Fibroblast of peridontal ligament (primary cell): Measurements from ENCODE around the gene FBXO42.
"Not testable (repeated sequence)": the region's sequence is repeated elsewhere in the genome, so short reads cannot be mapped to it uniquely, and the experiment has no call there.

ENCODE experiments used
- DNase-seq: peaks from one replicate; pipeline ENCODE4 v3.0.0-alpha.2; 2010; ENCODE audit errors: extremely low read depth

FBXO42 gene

DNA sequence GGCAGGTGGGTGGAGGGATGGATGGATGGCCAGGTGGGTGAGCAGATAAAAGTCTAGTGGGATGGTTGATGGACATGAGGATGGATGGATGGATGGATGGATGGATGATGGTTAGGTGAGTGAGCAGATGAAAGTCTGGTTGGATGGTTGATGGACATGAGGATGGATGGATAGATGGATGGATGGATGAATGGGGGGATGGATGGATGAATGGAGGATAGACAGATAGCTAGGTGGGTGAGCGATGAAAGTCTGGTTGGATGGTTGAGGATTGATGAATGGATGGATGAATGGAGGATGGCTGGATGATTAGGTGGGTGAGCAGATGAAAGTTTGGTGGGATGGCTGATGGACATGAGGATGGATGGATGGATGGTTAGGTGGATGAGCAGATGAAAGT lies 130.8 kb downstream of the FBXO42 start:
- no peak for DNase-seq

GRCh38 chr1:16219968-16220500 lies 132.2 kb downstream of the FBXO42 start:
- no peak for DNase-seq

DNA sequence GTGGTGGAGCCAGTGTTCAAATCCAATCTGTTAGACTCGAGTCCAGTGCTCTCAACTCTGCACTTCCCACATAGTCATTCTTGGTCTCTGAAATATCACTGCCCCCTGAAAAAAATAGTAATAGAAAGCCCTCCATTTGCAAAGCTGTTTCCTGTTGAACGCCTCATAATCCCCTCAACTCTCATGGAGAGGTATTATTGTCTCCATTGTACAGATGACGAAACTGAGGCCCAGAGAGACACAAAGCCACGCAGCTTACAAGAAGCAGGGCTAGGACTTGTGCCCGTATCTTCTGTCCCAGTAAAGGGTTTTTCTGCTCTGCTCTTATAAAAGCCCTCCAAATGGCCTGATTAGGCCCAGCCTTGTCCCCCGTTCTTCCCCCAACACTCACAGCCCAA lies 133.6 kb downstream of the FBXO42 start:
- no peak for DNase-seq

DNA sequence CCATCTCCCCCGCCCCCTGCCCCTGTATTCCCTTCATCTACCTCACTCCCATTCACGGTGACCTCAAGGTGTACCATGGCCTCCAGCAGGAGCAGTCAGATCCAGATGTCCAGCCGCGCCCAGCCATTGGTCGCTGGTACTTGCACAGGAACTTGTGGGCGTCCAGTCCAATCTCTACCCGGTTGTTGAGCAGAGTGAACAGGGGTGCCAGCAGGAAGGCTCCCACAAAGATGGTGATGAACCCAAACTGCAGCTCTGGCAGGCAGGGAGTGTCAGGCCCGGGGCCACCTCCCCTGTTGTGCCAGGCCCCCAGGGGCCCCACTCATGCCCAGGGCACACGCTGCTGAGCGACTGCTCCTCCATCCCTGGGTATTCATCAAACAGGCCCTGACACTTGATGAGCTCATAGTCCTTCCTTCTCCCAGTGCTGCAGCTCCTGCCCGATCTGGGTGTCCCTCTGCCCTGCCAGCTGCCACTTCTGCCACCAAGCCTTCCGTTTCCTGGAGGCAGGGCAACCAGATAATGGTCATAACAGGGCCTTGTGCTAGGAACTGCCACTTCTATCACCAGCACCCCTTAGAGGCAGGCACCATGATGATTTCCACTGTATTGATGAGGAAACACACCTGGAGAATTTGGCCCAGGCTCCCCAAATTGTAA lies 134.1 kb downstream of the FBXO42 start:
- DNase-seq = no peak

DNA sequence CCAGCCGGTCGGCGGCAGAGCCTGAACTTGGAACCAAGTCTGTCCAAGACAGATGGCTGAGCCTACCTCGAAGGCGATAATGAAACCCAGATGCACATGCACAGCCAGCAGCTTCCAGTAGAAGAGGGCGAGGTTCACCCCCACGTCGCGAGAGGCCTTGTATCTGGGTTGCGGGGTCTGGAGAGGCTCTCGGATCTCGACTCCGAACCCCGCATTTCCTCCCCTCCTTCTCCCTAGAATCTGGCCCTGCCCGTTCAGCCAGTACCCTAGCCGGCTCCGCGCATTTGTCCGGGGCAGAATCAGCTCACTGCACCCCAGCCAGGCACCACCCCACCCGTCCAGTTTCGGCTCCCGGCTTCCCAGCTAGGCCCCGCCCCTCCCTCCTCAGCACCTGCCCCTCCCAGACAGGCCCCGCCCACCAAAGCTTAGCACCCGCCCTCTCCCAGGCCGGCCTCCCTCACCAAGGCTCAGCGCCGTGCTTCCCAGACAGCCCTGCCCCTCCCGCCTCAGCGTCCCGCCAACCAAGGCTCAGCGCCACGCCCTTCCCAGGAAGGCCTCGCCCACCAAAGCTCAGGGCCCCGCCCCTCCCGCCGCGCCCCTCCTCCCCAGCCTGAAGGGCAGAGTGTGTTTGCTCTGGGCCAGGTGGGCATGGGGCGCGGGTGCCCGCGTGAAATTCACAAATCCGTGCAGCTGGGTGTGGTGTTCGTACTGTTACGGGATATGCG lies 135.1 kb downstream of the FBXO42 start:
- DNase-seq = peak; percentile 92

DNA sequence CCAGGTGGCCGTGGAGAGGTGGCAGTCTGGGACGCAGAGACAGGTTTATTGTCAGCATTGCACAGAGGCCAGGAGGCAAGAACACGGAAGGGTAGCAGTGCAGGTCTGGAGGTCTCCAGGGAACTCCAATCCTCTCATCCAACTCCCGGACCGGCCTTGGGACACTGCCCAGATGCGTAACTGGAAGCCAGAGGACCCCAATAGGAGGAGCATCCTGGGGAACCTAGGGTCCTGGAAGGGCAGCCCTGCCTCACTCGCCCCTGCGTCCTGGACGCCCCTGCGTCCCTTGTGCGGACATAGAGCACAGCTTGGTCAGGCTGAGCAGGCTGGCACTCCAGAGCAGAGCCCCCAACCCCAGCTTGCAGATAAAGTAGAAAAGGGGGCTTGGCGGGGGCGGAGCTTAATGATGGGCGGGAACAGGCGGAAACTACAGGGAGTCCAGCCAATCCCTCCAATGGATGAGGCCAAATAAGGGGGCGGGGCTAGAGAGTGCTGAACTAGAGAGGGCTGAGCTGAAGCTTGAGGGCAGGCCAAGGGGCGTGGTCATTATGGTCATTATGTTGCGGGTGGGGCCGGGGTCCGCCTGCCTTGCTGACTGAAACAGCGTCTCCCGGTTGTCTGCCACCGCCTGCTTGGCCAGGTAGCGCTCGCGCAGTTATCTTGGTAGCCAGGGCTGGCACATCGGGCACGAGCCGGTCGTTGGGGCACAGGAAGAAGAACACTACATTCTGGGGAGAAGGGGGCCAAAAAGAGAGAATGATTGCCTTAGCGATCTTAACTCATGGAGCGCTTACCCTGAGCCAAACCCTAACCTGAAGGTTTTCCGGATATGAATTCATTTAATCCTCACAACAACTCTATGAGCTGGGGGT lies 136.2 kb downstream of the FBXO42 start:
- DNase-seq = peak; percentile 60

- DNase-seq = not testable (repeated sequence)
Observed at GRCh38 chr1:16215240-16215639, 137.0 kb downstream of the FBXO42 start.

- not testable (repeated sequence) for DNase-seq
Observed at GRCh38 chr1:16213544-16213943, 138.7 kb downstream of the FBXO42 start.

DNA sequence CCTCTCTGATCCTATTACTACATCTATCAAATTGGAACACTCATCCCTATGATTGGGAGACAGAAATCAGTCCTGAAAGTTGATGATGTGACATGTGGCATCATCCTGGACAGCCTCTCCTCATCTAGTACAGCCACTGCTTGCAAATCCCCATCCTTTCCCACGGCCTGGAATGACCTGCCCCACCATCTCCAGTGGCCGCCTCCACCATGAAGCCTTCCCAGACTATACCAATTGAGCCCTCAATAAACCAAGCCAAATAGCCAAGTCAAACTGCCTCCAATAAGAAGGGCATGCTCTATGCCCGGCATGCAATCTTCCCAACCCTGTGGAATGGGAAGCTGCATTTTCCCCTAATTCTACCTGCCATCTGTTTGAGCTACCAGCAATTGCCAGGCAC lies 139.3 kb downstream of the FBXO42 start:
- no peak for DNase-seq

GRCh38 chr1:16212251-16212961 lies 139.9 kb downstream of the FBXO42 start, which contains the start of gene ARHGEF19:
ARHGEF19 (minus strand) TSS chr1:16212652; CDS start chr1:16209054, 3,598 bp downstream.
- no peak for DNase-seq

GRCh38 chr1:16211824-16212223 lies 140.5 kb downstream of the FBXO42 start:
- no peak for DNase-seq

GRCh38 chr1:16210581-16210980 lies 141.7 kb downstream of the FBXO42 start:
- DNase-seq = no peak

- no peak for DNase-seq
Observed at GRCh38 chr1:16209847-16210407, 142.4 kb downstream of the FBXO42 start.

DNA sequence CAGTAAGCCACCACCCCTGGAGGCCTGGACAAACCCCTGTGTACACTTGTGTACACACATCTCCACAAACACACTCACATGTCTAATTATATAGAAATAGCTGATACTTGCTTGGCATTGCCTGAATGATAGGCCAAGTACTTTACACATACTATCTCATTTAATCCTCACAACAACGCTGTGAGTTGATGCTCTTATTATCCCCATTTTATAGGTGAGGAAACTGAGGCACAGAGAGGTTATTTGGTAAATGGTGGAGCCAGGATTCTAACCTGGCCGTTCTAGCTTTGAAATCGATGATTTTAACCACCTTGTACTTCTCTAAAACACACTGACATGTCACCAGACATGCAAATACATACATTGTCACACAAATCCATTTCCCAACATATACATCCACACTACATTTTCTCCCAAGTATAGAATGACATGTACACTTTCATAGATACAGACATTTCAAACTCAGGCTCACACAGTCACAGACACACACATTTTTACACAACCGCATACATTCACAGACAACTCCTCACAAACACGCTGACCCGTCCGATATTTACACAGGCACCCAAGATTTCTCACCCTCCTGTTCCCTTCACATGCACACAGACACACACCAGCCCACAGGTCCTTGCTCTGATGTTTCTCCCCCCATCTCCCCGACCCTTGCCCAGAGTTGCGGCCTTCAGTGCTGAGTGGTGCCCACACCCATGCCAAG lies 143.0 kb downstream of the FBXO42 start:
- DNase-seq = no peak

DNA sequence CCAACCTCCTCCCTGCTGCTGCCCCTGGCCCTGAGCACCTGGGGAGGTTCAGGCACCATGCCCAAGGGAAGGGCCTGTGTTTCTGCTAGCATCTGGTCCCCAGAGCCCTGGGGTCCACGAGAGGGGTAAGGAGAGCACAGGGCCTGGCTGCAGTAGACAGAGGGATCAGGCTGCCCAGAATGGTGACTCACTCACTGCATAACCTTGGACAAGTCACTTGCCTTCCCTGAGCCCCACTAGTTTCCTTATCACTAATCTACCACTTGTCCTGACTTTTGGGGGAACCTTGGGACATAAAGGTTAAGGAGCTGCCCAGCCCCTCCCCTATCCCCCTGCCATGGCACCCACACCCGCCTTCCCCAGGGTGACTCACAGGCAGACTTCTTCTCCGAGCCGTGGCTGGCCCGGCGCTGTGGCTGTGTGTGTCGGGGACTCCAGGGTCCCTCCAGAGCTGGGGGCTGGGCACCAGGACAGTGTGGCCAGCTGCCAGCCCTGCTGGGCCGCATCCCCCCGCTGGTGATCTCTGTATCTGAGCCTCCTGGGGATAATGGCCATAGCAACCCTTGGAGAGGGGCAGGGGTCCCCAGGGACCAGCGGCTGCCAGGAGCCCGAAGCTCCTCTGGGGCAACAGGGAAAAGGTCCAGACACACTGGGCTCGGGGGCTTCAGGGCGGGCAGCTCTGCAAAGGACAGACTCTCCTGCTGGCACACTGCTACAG lies 143.9 kb downstream of the FBXO42 start:
- DNase-seq = no peak

GRCh38 chr1:16207318-16208269 lies 144.7 kb downstream of the FBXO42 start:
- no peak for DNase-seq

GRCh38 chr1:16206547-16207317 lies 145.5 kb downstream of the FBXO42 start:
- DNase-seq = peak; percentile 97
